Ovary (tissue), 9 donors: ENCODE data around the gene CD74. TPM values are rescaled to one million over a fixed set of nuclear protein-coding genes. Genes with fewer than 3 reads are reported as not detected.
A peak's percentile ranks its signal among the peaks of the same experiment; 100 is the strongest.

Experiments
- DNase-seq, 5 donors: peaks; one replicate each; pipeline ENCODE4 v3.0.0-alpha.2; 2019 to 2020
- H3K27ac ChIP-seq, 2 donors: fragments of 200-600 bp; one replicate each; pipeline versions ENCODE4 v1.5.1 to v1.8.0; 2019 to 2022
- H3K27me3 ChIP-seq: fragments of 200-600 bp; one replicate; pipeline ENCODE4 v1.8.0; 2022
- H3K36me3 ChIP-seq: fragments of 200-600 bp; sonication (generic); one replicate; pipeline ENCODE4 v1.5.1; 2019
- H3K4me1 ChIP-seq: one replicate; pipeline ENCODE4 v1.8.1; 2013; ENCODE audit warnings: mild to moderate bottlenecking, moderate library complexity; ENCODE audit not compliant: insufficient read depth
- H3K4me3 ChIP-seq: fragments of 200-600 bp; sonication (generic); one replicate; pipeline ENCODE4 v1.5.1; 2017
- H3K9me3 ChIP-seq, 2 donors: fragments of 200-600 bp in 1 of 2; sonication (generic) in 1 of 2; one replicate each; pipeline versions ENCODE4 v1.5.1 to v1.8.1; 2013 to 2019; ENCODE audit warnings: mild to moderate bottlenecking in 1 of 2, moderate library complexity in 1 of 2
- EP300 ChIP-seq: sonication (generic); formaldehyde crosslinking; IDR thresholded peaks from one replicate; pipeline ENCODE4 v1.6.1; 2017; ENCODE audit warnings: antibody characterized with exemption
- POLR2A ChIP-seq: fragments of 450-650 bp; IDR thresholded peaks from one replicate; pipeline ENCODE4 v1.6.1; 2017; ENCODE audit warnings: antibody characterized with exemption, mild to moderate bottlenecking, moderate library complexity
- WGBS, 3 donors: extraction: QIAGEN DNeasy Blood & Tissue Kit in 1 of 3; methylation state at CpG; one replicate each; pipeline versions ENCODE4 v1.1.5 to v1.1.7; 2013 to 2017; 5-methylcytosine and 5-hydroxymethylcytosine counted together
- intact Hi-C, 4 donors: fragments of 100-400 bp; cut with DNase I; formaldehyde crosslinking; loops; one replicate each; pipeline versions ENCODE4 v1.11.0 to v1.15.1; 2022 to 2023
- polyA plus RNA-seq, 2 donors: library from polyadenylated mRNA; stranded (reverse); fragments of 200-250 nt in 1 of 2; fragments of 350-450 nt in 1 of 2; fragmentation: Illumina TruSeq in 1 of 2; extraction: RNeasy Lipid Tissue Mini Kit (QIAGEN cat#74804) in 1 of 2; gene quantifications; one replicate each; pipeline ENCODE4 v1.2.3, GENCODE V29; 2013 to 2014
- total RNA-seq, 7 donors: library from RNA; depleted of rRNA in 2 of 7; stranded (reverse); fragments of >200 nt in 2 of 7; fragmentation: NEBNext Ultra II Directional in 3 of 7; extraction: Animal tissue kit (Norgen Biotek cat#: 25700) in 3 of 7; gene quantifications; one replicate each; pipeline versions ENCODE4 v1.1.0 to v1.2.4, GENCODE V29; 2016 to 2023
- TF ChIP-seq, protein P1 (sequence below), 3 donors: fragments of 450-650 bp in 2 of 3; fragments of 200-600 bp in 1 of 3; IDR thresholded peaks; one replicate each; pipeline versions ENCODE4 v1.5.1 to v1.8.0; 2016 to 2022; ENCODE audit warnings: antibody characterized with exemption in 3 of 3, mild to moderate bottlenecking in 1 of 3
- donor health status: DM: no; HTN: no; CAD: no; lungs with moderate emphysema.
- donor health status: DM: no; HTN: no; CAD: no.
- donor health status: Bipolar disorder and iron deficiency.
- donor health status: DM: yes; HTN: yes; CAD: no.
- donor health status: DM: no; HTN: no; CAD: no.
- donor health status: DM: yes; HTN: yes; CAD: no.

The CD74 gene
- total and polyA plus RNA-seq, 9 donors: 96.9 to 1,292 (median 384) TPM

GRCh38 chr5:150410524-150411244 lies 2.0 kb downstream of the CD74 start:
- 29 to 32% (median 31%) methylated on average over 4 of the region's 4 CpGs for WGBS, 3 donors

DNA sequence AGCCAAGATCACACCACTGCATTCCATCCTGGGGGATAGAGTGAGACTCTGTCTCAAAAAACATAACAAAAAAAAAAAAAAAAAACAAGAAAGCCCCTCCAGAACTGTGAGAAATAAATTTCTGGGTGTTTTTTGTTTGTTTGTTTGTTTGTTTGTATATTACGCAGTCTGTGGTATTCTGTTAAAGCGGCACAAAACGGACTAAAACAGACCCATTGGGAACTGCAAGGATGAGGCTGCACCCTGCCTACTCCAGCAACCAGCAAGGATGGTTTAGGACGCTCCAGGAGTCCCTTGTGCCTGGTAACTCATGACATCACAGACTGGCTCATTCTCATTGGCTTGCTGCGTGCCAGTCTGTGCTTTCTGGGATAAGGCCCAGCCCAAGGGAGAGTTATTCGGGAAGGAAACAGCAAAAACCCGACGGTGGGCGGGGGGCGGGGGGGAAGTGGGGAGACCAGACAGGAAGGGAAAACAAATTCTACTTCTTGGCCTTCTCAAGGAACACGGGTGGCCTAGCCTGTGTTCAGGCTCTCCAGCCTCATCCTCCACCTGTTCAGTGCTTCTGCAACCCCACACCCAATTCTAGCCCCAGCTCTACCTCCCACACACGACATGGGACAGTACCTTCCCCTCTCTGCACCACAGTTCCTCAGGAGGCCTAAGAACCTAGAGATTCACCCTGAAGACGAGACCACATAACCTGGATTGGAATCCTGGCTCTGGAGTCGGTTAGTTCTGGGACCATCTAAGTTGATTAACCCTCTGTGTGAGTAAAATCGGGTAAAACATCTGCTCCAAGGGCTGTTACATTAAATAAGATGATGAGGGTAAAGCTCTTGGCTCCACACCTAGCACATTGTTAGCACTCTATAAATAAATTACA lies 2.8 kb downstream of the CD74 start:
- WGBS, 3 donors: 8 to 12% (median 11%) methylated on average over 15 of the region's 15 CpGs
- H3K27me3 ChIP-seq: no peaks in the 10 kb centered on the region
- DNase-seq: peak; percentile 72 to 82 (median 73)
- intact Hi-C loops: no loop called here
- no peak for TF ChIP-seq POLR2A
- TF ChIP-seq EP300: no peak
- TF ChIP-seq, protein P1, sequence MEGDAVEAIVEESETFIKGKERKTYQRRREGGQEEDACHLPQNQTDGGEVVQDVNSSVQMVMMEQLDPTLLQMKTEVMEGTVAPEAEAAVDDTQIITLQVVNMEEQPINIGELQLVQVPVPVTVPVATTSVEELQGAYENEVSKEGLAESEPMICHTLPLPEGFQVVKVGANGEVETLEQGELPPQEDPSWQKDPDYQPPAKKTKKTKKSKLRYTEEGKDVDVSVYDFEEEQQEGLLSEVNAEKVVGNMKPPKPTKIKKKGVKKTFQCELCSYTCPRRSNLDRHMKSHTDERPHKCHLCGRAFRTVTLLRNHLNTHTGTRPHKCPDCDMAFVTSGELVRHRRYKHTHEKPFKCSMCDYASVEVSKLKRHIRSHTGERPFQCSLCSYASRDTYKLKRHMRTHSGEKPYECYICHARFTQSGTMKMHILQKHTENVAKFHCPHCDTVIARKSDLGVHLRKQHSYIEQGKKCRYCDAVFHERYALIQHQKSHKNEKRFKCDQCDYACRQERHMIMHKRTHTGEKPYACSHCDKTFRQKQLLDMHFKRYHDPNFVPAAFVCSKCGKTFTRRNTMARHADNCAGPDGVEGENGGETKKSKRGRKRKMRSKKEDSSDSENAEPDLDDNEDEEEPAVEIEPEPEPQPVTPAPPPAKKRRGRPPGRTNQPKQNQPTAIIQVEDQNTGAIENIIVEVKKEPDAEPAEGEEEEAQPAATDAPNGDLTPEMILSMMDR (IDR thresholded peaks at IDR 0.05): no peak
- peaks cover 4% of the 10 kb centered on the region for H3K4me1 ChIP-seq
- H3K27ac ChIP-seq: peak overlapping the region; percentile 59
- no peaks in the 10 kb centered on the region for H3K9me3 ChIP-seq
- no peaks in the 10 kb centered on the region for H3K36me3 ChIP-seq
- no peak overlapping the region for H3K4me3 ChIP-seq

More at GRCh38 chr5:150410524-150411244, 2.0 kb downstream of the CD74 start:
- H3K36me3 ChIP-seq: no peaks in the 10 kb centered on the region
- no peak overlapping the region for H3K4me3 ChIP-seq
- no peaks in the 10 kb centered on the region for H3K27me3 ChIP-seq
- no peaks in the 10 kb centered on the region for H3K9me3 ChIP-seq
- intact Hi-C loops: no loop called here
- H3K27ac ChIP-seq: peak overlapping the region; percentile 52 to 84
- H3K4me1 ChIP-seq: peaks cover 4% of the 10 kb centered on the region
- DNase-seq: peak; percentile 59 to 83 (median 69)
- TF ChIP-seq EP300: no peak
- TF ChIP-seq POLR2A: no peak
- TF ChIP-seq, protein P1 (IDR thresholded peaks at IDR 0.05): no peak

- Histone ChIP-seq H3K9me3 (no peaks in the 10 kb centered on the region), H3K27me3 (no peaks in the 10 kb centered on the region), H3K4me3 (no peak overlapping the region), H3K36me3 (no peaks in the 10 kb centered on the region), H3K4me1 (peaks cover 8% of the 10 kb centered on the region), H3K27ac (no peak overlapping the region)
- intact Hi-C loops: no loop called here
- no peak for TF ChIP-seq EP300
- TF ChIP-seq, protein P1 (IDR thresholded peaks at IDR 0.05): no peak
- no peak for TF ChIP-seq POLR2A
- DNase-seq: no peak
- WGBS, 3 donors: 90 to 93% (median 90%) methylated on average over 8 of the region's 8 CpGs
Measured at GRCh38 chr5:150408231-150408943, 4.3 kb downstream of the CD74 start.

DNA sequence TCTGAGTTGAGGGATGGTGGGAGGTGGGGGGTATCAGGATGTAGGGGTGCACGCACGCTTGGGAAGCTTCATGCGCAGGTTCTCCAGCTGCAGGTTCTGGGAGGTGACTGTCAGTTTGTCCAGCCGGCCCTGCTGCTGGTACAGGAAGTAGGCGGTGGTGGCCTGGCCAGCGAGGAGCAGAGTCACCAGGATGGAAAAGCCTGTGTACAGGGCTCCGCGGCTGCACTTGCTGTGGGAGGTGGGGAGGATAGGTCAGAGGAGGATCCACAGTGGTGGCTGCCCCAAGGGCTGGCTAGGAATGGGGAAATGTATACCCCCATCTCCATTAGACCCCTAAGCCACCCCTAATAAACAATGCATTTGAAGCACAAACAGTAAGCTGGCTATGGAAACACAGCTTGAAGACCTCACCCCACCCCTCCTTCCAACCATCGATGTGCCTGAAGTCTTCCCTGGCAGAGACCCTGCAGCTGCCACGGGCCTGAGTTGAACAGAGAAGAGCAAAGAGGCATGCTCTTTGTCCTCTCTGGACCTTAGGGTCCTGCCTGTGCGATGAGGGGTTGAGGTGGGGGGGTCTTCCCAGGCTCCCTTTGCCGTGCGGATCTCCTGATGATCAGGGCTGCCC lies 5.5 kb downstream of the CD74 start:
- Histone ChIP-seq H3K27me3 (no peaks in the 10 kb centered on the region), H3K27ac (no peak overlapping the region), H3K9me3 (no peaks in the 10 kb centered on the region), H3K36me3 (no peaks in the 10 kb centered on the region), H3K4me3 (no peak overlapping the region), H3K4me1 (peaks cover 6% of the 10 kb centered on the region)
- DNase-seq: no peak
- WGBS, 3 donors: 76 to 78% (median 77%) methylated on average over 13 of the region's 13 CpGs
- intact Hi-C loops: no loop called here
- TF ChIP-seq, protein P1 (IDR thresholded peaks at IDR 0.05): no peak
- TF ChIP-seq POLR2A (no peak), EP300 (no peak)
